ENCODE measurements around the gene SERPINE3. TPM values are rescaled to one million over a fixed set of nuclear protein-coding genes. Genes with fewer than 3 reads are reported as not detected.

The SERPINE3 gene
- total RNA-seq, 4 donors from 2014 or later: not detected

DNA sequence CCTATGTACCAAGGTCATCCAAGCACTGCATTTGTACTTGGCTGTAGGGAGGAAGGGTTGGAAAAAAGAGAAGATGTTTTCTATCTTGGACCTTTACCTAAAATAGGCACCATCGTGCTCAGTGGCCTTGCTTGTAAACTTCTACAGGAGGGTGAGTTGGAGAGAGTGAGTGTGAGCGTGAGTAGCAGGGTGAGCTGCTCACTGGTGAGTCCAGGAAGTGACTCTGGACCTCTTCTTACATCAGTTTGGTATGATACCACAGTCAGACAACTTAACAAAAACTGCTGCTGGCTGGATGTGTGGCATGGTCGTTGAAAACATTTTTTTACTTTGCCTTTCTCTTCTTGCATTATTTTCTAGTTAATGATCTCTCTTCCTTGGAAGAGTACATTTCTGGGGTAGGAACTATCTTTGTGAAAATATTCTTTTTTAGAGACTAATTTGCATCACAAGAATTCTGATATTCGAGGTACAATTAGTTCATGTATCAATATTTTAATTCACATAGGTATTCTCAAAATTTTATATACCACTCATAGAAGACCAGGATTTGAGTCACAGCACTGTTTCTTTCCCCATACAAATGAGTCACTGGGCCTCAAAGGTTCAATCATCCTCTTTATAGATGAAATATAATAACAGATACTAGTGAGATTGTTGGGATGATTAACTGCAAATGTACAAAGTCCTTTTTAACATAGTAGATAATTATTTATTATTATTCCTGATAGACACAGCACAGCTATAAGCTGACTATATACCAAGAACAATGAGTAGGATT, 651 bp downstream of the SERPINE3 start:
- H3K4me3 ChIP-seq (replicated peaks in 1 of 3): no peak overlapping the region
- H3K27me3 ChIP-seq: no peaks in the 10 kb centered on the region
- TF ChIP-seq, protein P1, sequence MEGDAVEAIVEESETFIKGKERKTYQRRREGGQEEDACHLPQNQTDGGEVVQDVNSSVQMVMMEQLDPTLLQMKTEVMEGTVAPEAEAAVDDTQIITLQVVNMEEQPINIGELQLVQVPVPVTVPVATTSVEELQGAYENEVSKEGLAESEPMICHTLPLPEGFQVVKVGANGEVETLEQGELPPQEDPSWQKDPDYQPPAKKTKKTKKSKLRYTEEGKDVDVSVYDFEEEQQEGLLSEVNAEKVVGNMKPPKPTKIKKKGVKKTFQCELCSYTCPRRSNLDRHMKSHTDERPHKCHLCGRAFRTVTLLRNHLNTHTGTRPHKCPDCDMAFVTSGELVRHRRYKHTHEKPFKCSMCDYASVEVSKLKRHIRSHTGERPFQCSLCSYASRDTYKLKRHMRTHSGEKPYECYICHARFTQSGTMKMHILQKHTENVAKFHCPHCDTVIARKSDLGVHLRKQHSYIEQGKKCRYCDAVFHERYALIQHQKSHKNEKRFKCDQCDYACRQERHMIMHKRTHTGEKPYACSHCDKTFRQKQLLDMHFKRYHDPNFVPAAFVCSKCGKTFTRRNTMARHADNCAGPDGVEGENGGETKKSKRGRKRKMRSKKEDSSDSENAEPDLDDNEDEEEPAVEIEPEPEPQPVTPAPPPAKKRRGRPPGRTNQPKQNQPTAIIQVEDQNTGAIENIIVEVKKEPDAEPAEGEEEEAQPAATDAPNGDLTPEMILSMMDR (IDR thresholded peaks at IDR 0.05): no peak
- TF ChIP-seq POLR2A (IDR thresholded peaks at IDR 0.05): no peak
- intact Hi-C loops (cut with DNase I): no loop called here
- no peaks in the 10 kb centered on the region for H3K4me1 ChIP-seq
- H3K36me3 ChIP-seq: no peaks in the 10 kb centered on the region
- no peak for DNase-seq
- no peaks in the 10 kb centered on the region for H3K9me3 ChIP-seq
- no peak overlapping the region for H3K27ac ChIP-seq
- WGBS, 2 donors: 81 to 91% methylated on average over 4 of the region's 4 CpGs

DNA sequence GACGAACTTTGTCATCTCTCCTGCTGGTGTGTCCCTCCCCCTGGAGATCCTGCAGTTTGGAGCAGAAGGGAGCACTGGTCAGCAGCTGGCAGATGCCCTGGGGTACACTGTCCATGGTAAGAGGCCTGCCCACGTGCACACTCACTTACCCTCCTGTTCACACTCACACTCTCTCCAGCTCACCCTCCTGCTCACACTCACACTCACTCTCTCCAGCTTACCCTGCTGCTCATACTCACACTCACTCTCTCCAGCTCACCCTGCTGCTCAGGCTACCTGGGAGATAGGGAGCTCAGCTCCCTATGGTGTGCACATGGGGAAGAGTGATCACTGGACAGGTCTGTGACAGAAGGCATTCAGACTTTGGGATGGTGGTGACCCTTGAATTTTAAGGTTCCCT, 1.7 kb downstream of the SERPINE3 start:
- Histone ChIP-seq H3K4me1 (no peaks in the 10 kb centered on the region), H3K4me3 (replicated peaks in 1 of 3) (no peak overlapping the region), H3K9me3 (no peaks in the 10 kb centered on the region), H3K27me3 (no peaks in the 10 kb centered on the region), H3K36me3 (no peaks in the 10 kb centered on the region), H3K27ac (no peak overlapping the region)
- WGBS, 2 donors: 74% methylated on average over 2 of the region's 2 CpGs
- intact Hi-C loops (cut with DNase I): no loop called here
- TF ChIP-seq, protein P1 (IDR thresholded peaks at IDR 0.05): no peak
- TF ChIP-seq POLR2A (IDR thresholded peaks at IDR 0.05): no peak
- DNase-seq: no peak

DNA sequence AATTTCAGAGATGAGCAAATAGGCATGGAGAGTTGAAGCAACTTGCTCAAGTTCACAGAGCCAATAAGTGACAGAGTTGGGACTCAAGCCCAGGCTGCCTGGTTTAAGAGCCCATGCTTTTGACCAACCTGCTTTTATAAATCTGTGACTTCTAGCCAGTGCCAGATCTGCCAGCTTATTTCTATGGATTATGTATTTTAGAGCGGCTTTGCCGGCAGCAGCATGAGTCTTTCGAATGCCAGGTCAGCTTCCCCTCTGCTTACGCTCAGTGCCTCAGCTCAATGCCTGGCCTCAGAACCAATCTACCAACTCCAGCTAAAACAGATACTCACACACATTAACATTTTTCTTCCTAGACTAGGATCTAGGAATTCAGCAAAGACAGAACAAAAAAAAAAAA, 2.3 kb downstream of the SERPINE3 start:
- Histone ChIP-seq H3K4me3 (replicated peaks in 1 of 3) (no peak overlapping the region), H3K9me3 (no peaks in the 10 kb centered on the region), H3K27ac (no peak overlapping the region), H3K36me3 (no peaks in the 10 kb centered on the region), H3K27me3 (no peaks in the 10 kb centered on the region), H3K4me1 (no peaks in the 10 kb centered on the region)
- 92 to 100% methylated on average over 4 of the region's 4 CpGs for WGBS, 2 donors
- DNase-seq: no peak
- intact Hi-C loops (cut with DNase I): no loop called here
- TF ChIP-seq POLR2A (IDR thresholded peaks at IDR 0.05): no peak
- TF ChIP-seq, protein P1 (IDR thresholded peaks at IDR 0.05): no peak

DNA sequence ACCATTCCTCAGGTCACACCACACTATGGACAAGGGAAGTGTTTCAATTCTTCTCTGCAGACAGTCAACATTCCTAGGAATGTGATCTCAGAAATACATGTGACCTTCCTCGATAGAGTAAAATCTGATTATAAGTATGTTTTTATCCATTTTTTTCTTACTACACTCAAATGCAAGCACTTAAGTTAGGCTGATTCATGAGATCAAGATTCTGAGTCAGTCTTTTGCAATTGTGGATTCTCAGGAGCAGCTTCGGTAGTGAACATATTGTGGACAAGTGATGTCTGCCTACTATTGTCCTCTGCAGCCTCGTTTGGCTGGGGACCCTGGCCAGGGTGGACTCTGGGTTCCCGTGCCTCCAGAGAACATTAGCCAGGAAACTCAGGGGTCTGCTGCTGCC, 3.2 kb downstream of the SERPINE3 start:
- no peak for TF ChIP-seq POLR2A (IDR thresholded peaks at IDR 0.05)
- TF ChIP-seq, protein P1 (IDR thresholded peaks at IDR 0.05): no peak
- Histone ChIP-seq H3K36me3 (no peaks in the 10 kb centered on the region), H3K4me1 (no peaks in the 10 kb centered on the region), H3K4me3 (replicated peaks in 1 of 3) (no peak overlapping the region), H3K9me3 (no peaks in the 10 kb centered on the region), H3K27ac (no peak overlapping the region), H3K27me3 (no peaks in the 10 kb centered on the region)
- intact Hi-C loops (cut with DNase I): no loop called here
- DNase-seq: no peak
- 63 to 76% methylated on average over 3 to 4 of the region's 4 CpGs for WGBS, 2 donors

DNA sequence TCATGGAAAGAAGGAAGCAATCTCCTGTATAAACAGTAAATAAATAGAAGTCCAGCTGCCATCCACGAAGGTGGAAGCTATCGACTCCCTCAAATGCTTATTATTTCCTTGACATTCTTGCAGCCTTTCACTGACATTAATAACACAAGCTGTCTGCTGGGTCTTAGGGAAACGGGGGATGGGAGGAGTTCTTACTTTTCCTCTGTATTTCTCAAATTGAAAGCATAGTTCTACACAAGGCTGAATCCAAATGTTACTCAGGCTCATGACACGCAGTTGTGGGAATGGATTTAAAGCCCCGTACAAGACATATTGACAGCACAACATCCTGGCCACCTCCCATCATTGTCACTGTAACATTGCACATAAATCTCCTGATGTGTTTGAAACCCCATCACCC, 4.0 kb downstream of the SERPINE3 start:
- DNase-seq: no peak
- 78 to 79% methylated on average over 5 of the region's 5 CpGs for WGBS, 2 donors

More for the DNA sequence above, 4.0 kb downstream of the SERPINE3 start:
- Histone ChIP-seq H3K4me3 (replicated peaks in 1 of 3) (no peak overlapping the region), H3K27ac (no peak overlapping the region), H3K9me3 (no peaks in the 10 kb centered on the region), H3K4me1 (no peaks in the 10 kb centered on the region), H3K36me3 (no peaks in the 10 kb centered on the region), H3K27me3 (no peaks in the 10 kb centered on the region)
- TF ChIP-seq POLR2A (IDR thresholded peaks at IDR 0.05): no peak
- TF ChIP-seq, protein P1 (IDR thresholded peaks at IDR 0.05): no peak
- intact Hi-C loops (cut with DNase I): no loop called here

Measured in thyroid gland (tissue), 4 donors.